Loucy (cell line): ENCODE data around the gene ALKBH1.
"Not testable (repeated sequence)": the region's sequence is repeated elsewhere in the genome, so short reads cannot be mapped to it uniquely, and the experiment has no call there.

Source experiments
- H2AFZ ChIP-seq: fragments of 200-600 bp; sonication (generic); 2 replicates; pipeline ENCODE4 v1.6.0; 2016; ENCODE audit warnings: antibody characterized with exemption, mild to moderate bottlenecking, low read length, moderate library complexity
- H3F3A ChIP-seq: fragments of 200-600 bp; 2 replicates; pipeline ENCODE4 v1.6.0; 2016; ENCODE audit warnings: antibody characterized with exemption, low read depth, mild to moderate bottlenecking
- H3K27me3 ChIP-seq: fragments of 200-600 bp; sonication (generic); 2 replicates; pipeline ENCODE4 v1.6.1; 2014; ENCODE audit warnings: low read length, mild to moderate bottlenecking; ENCODE audit not compliant: insufficient read depth, poor library complexity, severe bottlenecking
- H3K36me3 ChIP-seq: fragments of 200-600 bp; sonication (generic); 2 replicates; pipeline ENCODE4 v1.6.1; 2016; ENCODE audit warnings: low read length; ENCODE audit not compliant: insufficient read depth
- H3K4me1 ChIP-seq: fragments of 200-600 bp; sonication (generic); 2 replicates; pipeline ENCODE4 v1.5.1; 2014; ENCODE audit warnings: low read length, mild to moderate bottlenecking; ENCODE audit not compliant: insufficient read depth, poor library complexity, severe bottlenecking
- H3K4me2 ChIP-seq: fragments of 200-600 bp; sonication (generic); 2 replicates; pipeline ENCODE4 v1.6.0; 2014; ENCODE audit warnings: antibody characterized with exemption, low read length, low read depth, mild to moderate bottlenecking; ENCODE audit not compliant: poor library complexity, severe bottlenecking
- H3K4me3 ChIP-seq: fragments of 200-600 bp; sonication (generic); 2 replicates; pipeline ENCODE4 v1.5.1; 2014; ENCODE audit warnings: low read length, mild to moderate bottlenecking, mixed read lengths; ENCODE audit not compliant: poor library complexity, severe bottlenecking
- H3K79me2 ChIP-seq: fragments of 200-600 bp; sonication (generic); 2 replicates; pipeline ENCODE4 v1.6.1; 2014; ENCODE audit warnings: low read length; ENCODE audit not compliant: insufficient read depth
- H3K9ac ChIP-seq: fragments of 200-600 bp; sonication (generic); 2 replicates; pipeline ENCODE4 v1.6.0; 2014; ENCODE audit warnings: mild to moderate bottlenecking, low read depth, low read length, moderate library complexity; ENCODE audit not compliant: poor library complexity, severe bottlenecking
- H3K9me2 ChIP-seq: fragments of 200-600 bp; sonication (generic); replicated peaks from 2 replicates; pipeline ENCODE4 v1.6.1; 2016; ENCODE audit warnings: low read depth, low read length, mixed read lengths
- H3K9me3 ChIP-seq: fragments of 200-600 bp; sonication (generic); 2 replicates; pipeline ENCODE4 v1.6.1; 2014; ENCODE audit warnings: mild to moderate bottlenecking, antibody characterized with exemption, low read length, low read depth; ENCODE audit not compliant: insufficient read depth
- H4K20me1 ChIP-seq: fragments of 200-600 bp; sonication (generic); 2 replicates; pipeline ENCODE4 v1.6.0; 2014; ENCODE audit warnings: antibody characterized with exemption, low read length, mild to moderate bottlenecking; ENCODE audit not compliant: insufficient read depth, poor library complexity, severe bottlenecking
- CTCF ChIP-seq: fragments of 200-600 bp; sonication (generic); conservative IDR thresholded peaks from 2 replicates; pipeline ENCODE4 v1.5.1; 2014; ENCODE audit warnings: mild to moderate bottlenecking, antibody characterized with exemption, low read length
- EZH2phosphoT487 ChIP-seq: fragments of 200-600 bp; IDR thresholded peaks from 2 replicates; pipeline ENCODE4 v1.6.1; 2018; ENCODE audit warnings: antibody characterized with exemption, mild to moderate bottlenecking, moderate library complexity, borderline replicate concordance

Gene ALKBH1

GRCh38 chr14:77673193-77673592 lies 34.6 kb downstream of the ALKBH1 start:
- no peaks in the 10 kb centered on the region for H3K27me3 ChIP-seq
- H3K9ac ChIP-seq: no peak overlapping the region
- no peak overlapping the region for H3K4me3 ChIP-seq
- H3K79me2 ChIP-seq: no peaks in the 10 kb centered on the region
- no peaks in the 10 kb centered on the region for H3F3A ChIP-seq
- H3K36me3 ChIP-seq: peaks cover 30% of the 10 kb centered on the region; the same call in 1 of the 2 replicates
- no peak overlapping the region for H2AFZ ChIP-seq
- no peaks in the 10 kb centered on the region for H3K9me2 ChIP-seq
- H3K9me3 ChIP-seq: no peaks in the 10 kb centered on the region
- H3K4me2 ChIP-seq: no peak overlapping the region
- no peak for TF ChIP-seq CTCF
- TF ChIP-seq EZH2phosphoT487: no peak
- no peaks in the 10 kb centered on the region for H3K4me1 ChIP-seq
- H4K20me1 ChIP-seq: no peaks in the 10 kb centered on the region

- Histone ChIP-seq H3K9me3 (no peaks in the 10 kb centered on the region), H3K79me2 (no peaks in the 10 kb centered on the region), H3K4me3 (no peak overlapping the region), H3K36me3 (no peaks in the 10 kb centered on the region; the same call in 1 of the 2 replicates), H3K27me3 (no peaks in the 10 kb centered on the region), H4K20me1 (no peaks in the 10 kb centered on the region), H2AFZ (no peak overlapping the region), H3K4me2 (no peak overlapping the region), H3K4me1 (no peaks in the 10 kb centered on the region), H3K9me2 (no peaks in the 10 kb centered on the region), H3K9ac (no peak overlapping the region), H3F3A (no peaks in the 10 kb centered on the region)
- TF ChIP-seq EZH2phosphoT487: no peak
- TF ChIP-seq CTCF: no peak
These were observed 40.5 kb downstream of the ALKBH1 start for GRCh38 chr14:77667331-77667730.

GRCh38 chr14:77663293-77663692 lies 44.5 kb downstream of the ALKBH1 start:
- no peaks in the 10 kb centered on the region for H3K36me3 ChIP-seq
- H3K79me2 ChIP-seq: no peaks in the 10 kb centered on the region
- no peak overlapping the region for H3K4me2 ChIP-seq
- no peak overlapping the region for H2AFZ ChIP-seq
- H3K9me3 ChIP-seq: no peaks in the 10 kb centered on the region
- no peaks in the 10 kb centered on the region for H3K9me2 ChIP-seq
- no peaks in the 10 kb centered on the region for H3F3A ChIP-seq
- H3K4me3 ChIP-seq: no peak overlapping the region
- no peaks in the 10 kb centered on the region for H3K4me1 ChIP-seq
- H3K27me3 ChIP-seq: no peaks in the 10 kb centered on the region
- H3K9ac ChIP-seq: no peak overlapping the region
- no peaks in the 10 kb centered on the region for H4K20me1 ChIP-seq
- no peak for TF ChIP-seq CTCF
- TF ChIP-seq EZH2phosphoT487: no peak

- H3K4me2 ChIP-seq, H3K36me3 ChIP-seq, H3F3A ChIP-seq, H3K9me3 ChIP-seq, H2AFZ ChIP-seq, H3K79me2 ChIP-seq, H3K27me3 ChIP-seq, H3K4me3 ChIP-seq, H3K9ac ChIP-seq, H3K4me1 ChIP-seq, H4K20me1 ChIP-seq, H3K9me2 ChIP-seq: not testable (repeated sequence)
These were observed 46.3 kb downstream of the ALKBH1 start for GRCh38 chr14:77661562-77661961.
